Lung (tissue), 12 donors: ENCODE data around the gene RACK1. TPM values are rescaled to one million over a fixed set of nuclear protein-coding genes. Genes with fewer than 3 reads are reported as not detected.

Experiments
- ATAC-seq: fragments of 200-7000 bp; cut with Tn5 transposase; one replicate; pipeline ENCODE4 v1.9.1; 2020; ENCODE audit warnings: moderate number of reproducible peaks; ENCODE audit not compliant: insufficient read depth, low FRiP score
- DNase-seq, 3 donors: peaks; one replicate each; pipeline ENCODE4 v3.0.0-alpha.2; 2013 to 2017
- H3K27ac ChIP-seq, 2 donors: one replicate each; pipeline ENCODE4 v1.5.1; 2013; ENCODE audit warnings: mild to moderate bottlenecking in 2 of 2, moderate library complexity in 2 of 2, control low read depth in 1 of 2, inconsistent platforms in 1 of 2, low read depth in 1 of 2, low read length in 1 of 2
- H3K27me3 ChIP-seq, 3 donors: one replicate each; pipeline ENCODE4 v1.5.1; 2013; ENCODE audit warnings: low read length in 2 of 3; ENCODE audit not compliant: control insufficient read depth in 3 of 3, insufficient read depth in 3 of 3
- H3K36me3 ChIP-seq, 4 donors: one replicate each; pipeline ENCODE4 v1.5.1; 2013; ENCODE audit warnings: low read length in 4 of 4, mild to moderate bottlenecking in 1 of 4, moderate library complexity in 1 of 4; ENCODE audit not compliant: control insufficient read depth in 4 of 4, insufficient read depth in 4 of 4
- H3K4me1 ChIP-seq, 5 donors: one replicate each; pipeline ENCODE4 v1.5.1; 2013; ENCODE audit warnings: low read length in 5 of 5, mild to moderate bottlenecking in 2 of 5, moderate library complexity in 1 of 5; ENCODE audit not compliant: control insufficient read depth in 5 of 5, insufficient read depth in 5 of 5
- H3K4me3 ChIP-seq: one replicate; pipeline ENCODE4 v1.5.1; 2013; ENCODE audit warnings: mild to moderate bottlenecking, control low read depth, moderate library complexity
- H3K9ac ChIP-seq, 2 donors: one replicate each; pipeline ENCODE4 v1.5.1; 2013; ENCODE audit warnings: low read length in 2 of 2, control low read depth in 1 of 2; ENCODE audit not compliant: insufficient read depth in 1 of 2
- H3K9me3 ChIP-seq, 4 donors: one replicate each; pipeline ENCODE4 v1.5.1; 2013; ENCODE audit warnings: low read length in 3 of 4, mild to moderate bottlenecking in 1 of 4, moderate library complexity in 1 of 4; ENCODE audit not compliant: control insufficient read depth in 4 of 4, insufficient read depth in 3 of 4
- CTCF ChIP-seq: IDR thresholded peaks from 2 replicates; pipeline ENCODE4 v1.5.1; 2012; ENCODE audit warnings: mild to moderate bottlenecking; ENCODE audit errors: control extremely low read depth, extremely low read depth
- WGBS, 2 donors: extraction: QIAGEN DNeasy Blood & Tissue Kit; methylation state at CpG; one replicate each; pipeline ENCODE4 v1.1.7; 2013; 5-methylcytosine and 5-hydroxymethylcytosine counted together
- polyA plus RNA-seq, 2 donors: library from polyadenylated mRNA; stranded (reverse); fragments of 200-250 nt; gene quantifications; one replicate each; pipeline ENCODE4 v1.2.1, GENCODE V29; 2013
- total RNA-seq, 2 donors: library from RNA; depleted of rRNA in 1 of 2; stranded (reverse); fragments of >200 nt in 1 of 2; gene quantifications; one replicate each; pipeline ENCODE4 v1.2.1, GENCODE V29; 2014 to 2021
- donor health status: control.
- donor health status: control.
- donor health status: Bipolar disorder and iron deficiency.
- donor health status: healthy.
- donor health status: DM: yes; HTN: yes; CAD: no.

Gene RACK1
- total and polyA plus RNA-seq, 4 donors: 1,254 to 2,994 (median 1,939) TPM

DNA sequence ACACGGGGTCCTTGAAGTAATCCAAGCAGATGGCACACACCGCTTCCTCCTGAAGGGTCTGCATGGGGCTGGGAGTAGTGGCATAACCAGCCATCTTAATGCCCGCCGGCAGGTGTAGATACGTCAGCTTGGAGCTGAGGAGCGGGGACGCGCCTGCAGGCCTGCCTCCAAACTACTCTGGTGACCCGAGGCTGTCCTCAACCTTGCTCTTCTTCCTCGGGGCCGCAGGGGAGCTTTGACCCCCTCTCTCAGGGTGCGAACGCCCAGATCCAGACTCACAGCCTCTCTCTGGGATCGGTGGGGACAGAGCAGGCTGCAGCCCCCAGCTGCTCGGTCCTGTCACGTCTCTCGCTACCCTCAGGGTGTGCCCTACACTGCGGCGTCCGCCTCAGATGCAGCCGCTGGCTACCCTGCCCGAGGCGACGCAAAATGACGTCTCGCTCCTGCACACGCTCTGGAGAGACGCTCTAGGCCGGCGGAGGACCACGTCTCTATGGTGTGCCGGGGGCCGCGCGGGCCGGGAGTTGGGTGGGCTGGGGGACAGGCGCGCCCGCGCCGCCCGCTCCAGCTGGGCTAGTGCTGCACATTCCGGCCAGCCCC is 17.1 kb upstream of the RACK1 start, which contains the start of gene TRIM52:
Gene TRIM52, minus strand, starts transcription at position 424 of the 600 bp plus-strand sequence. Its CDS starts 330 bp downstream, at position 94.
- 0% methylated on average over 37 to 43 of the region's 43 CpGs for WGBS, 2 donors
- TF ChIP-seq CTCF: no peak
- DNase-seq: peak; percentile 94 to 95 (median 94)
- peak; percentile 92 for ATAC-seq
- peaks cover 0 to 28% (median 16%) of the 10 kb centered on the region in 5 donors for H3K4me1 ChIP-seq
- peak within 1 kb of the TSS; percentile 94 to 100 for H3K27ac ChIP-seq
- H3K9ac ChIP-seq: peak within 1 kb of the TSS; percentile 93 to 97
- H3K27me3 ChIP-seq: no peaks in the 10 kb centered on the region
- H3K36me3 ChIP-seq: peaks cover 0 to 11% (median 5%) of the 10 kb centered on the region in 4 donors
- H3K9me3 ChIP-seq: no peaks in the 10 kb centered on the region
- H3K4me3 ChIP-seq: peak within 1 kb of the TSS; percentile 99

GRCh38 chr5:181259974-181260719 is 16.4 kb upstream of the RACK1 start:
- no peaks in the 10 kb centered on the region for H3K9me3 ChIP-seq
- ATAC-seq (no peak), DNase-seq (no peak)
- 2 to 4% methylated on average over 26 of the region's 26 CpGs for WGBS, 2 donors
- H3K4me1 ChIP-seq: peaks cover 0 to 28% (median 16%) of the 10 kb centered on the region in 5 donors
- peak overlapping the region; percentile 75 to 93 for H3K9ac ChIP-seq
- H3K4me3 ChIP-seq: peak overlapping the region; percentile 99
- H3K27ac ChIP-seq: peak overlapping the region; percentile 94 to 100
- H3K36me3 ChIP-seq: peaks cover 0 to 12% (median 6%) of the 10 kb centered on the region in 4 donors
- TF ChIP-seq CTCF: no peak
- H3K27me3 ChIP-seq: no peaks in the 10 kb centered on the region

DNA sequence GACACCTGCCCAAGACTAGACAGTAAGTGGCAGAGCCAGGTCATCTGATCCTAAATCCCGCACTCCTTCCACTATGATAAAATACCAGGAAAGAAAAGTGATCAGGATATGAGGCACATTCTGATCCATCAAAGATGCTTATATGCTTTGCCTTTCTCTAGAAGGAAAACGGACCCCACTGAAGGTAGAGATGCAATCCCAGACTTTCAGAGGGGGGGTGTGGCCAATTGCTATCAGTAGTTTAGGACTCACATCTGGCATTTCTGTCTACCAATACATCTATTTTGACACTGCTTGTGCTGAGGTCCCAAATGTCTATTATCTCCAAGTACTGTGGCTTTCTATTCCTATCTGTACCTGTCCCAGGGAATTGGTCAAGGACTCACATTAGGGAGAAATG is 15.6 kb upstream of the RACK1 start:
- Histone ChIP-seq H3K9ac (peak overlapping the region; percentile 75 to 93), H3K27ac (no peak overlapping the region), H3K9me3 (no peaks in the 10 kb centered on the region), H3K27me3 (no peaks in the 10 kb centered on the region), H3K4me1 (peaks cover 0 to 28% (median 16%) of the 10 kb centered on the region in 5 donors), H3K36me3 (peaks cover under 1 to 18% (median 6%) of the 10 kb centered on the region in 4 donors), H3K4me3 (peak overlapping the region; percentile 99)
- DNase-seq: no peak
- TF ChIP-seq CTCF: no peak
- WGBS, 2 donors: 36 to 60% methylated on average over 2 of the region's 2 CpGs
- ATAC-seq: no peak
